GM18868 (cell line): ENCODE results near the gene PHYH.

Source experiments
- ATAC-seq: cut with Tn5 transposase; IDR thresholded peaks from one replicate; pipeline ENCODE4 v1.9.1; 2021; ENCODE audit warnings: mild to moderate bottlenecking, moderate library complexity; ENCODE audit not compliant: unreplicated experiment

Gene PHYH

DNA sequence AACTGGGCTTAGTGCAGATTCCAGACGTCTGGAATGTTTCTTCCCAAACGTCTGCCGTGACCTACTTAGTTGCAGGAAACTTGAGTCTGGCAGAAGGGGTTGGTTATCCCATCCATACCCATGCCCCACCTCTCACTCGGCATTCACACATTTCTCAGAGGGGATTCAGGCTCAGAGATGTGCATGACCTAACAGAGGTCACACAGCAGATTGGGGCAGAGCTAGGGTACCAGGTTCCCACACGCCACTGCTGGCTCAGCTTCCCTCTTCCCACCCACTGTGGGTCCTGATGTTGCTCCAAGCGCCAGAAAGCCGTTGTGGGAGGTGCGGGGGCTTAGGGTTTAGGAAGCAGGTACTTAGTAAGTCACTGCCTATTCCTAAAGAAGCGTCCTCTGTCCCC lies 68.7 kb downstream of the PHYH start:
- no peak for ATAC-seq
